Pericardium fibroblast (primary cell): ENCODE results near the gene GAGE1. TPM values are rescaled to one million over a fixed set of nuclear protein-coding genes. Genes with fewer than 3 reads are reported as not detected.

ENCODE experiments used
- total RNA-seq: library from RNA; depleted of rRNA; stranded (reverse); fragments of >200 nt; gene quantifications from 2 replicates; pipeline ENCODE4 v1.2.3, GENCODE V29; 2015

GAGE1 gene, protein sequence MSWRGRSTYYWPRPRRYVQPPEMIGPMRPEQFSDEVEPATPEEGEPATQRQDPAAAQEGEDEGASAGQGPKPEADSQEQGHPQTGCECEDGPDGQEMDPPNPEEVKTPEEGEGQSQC
- total RNA-seq, result not detected in 2 replicates

GRCh38 chrX:49598720-49599119 lies at the start of gene GAGE1:
Gene GAGE1, plus strand, starts transcription at chrX:49599020. Its CDS starts 1,155 bp downstream, at chrX:49600175.

DNA sequence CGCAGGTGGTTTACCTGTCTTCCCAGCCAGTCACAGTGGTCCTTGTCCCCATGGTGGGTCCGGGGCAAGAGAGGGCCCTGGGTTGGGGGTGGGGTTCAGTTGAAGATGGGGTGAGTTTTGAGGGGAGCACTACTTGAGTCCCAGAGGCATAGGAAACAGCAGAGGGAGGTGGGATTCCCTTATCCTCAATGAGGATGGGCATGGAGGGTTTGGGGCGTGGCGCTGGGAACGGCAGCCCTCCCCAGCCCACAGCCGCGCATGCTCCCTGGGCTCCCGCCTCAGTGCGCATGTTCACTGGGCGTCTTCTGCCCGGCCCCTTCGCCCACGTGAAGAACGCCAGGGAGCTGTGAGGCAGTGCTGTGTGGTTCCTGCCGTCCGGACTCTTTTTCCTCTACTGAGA lies 47.8 kb upstream of the GAGE1 start, which contains the start of gene GAGE12E:
Gene GAGE12E, plus strand, starts transcription at position 301 of the 400 bp plus-strand sequence. CDS start 1,155 bp downstream, outside the sequence.

GRCh38 chrX:49560542-49560941 lies 38.3 kb upstream of the GAGE1 start, which contains the start of gene GAGE12F:
Gene GAGE12F, plus strand, starts transcription at chrX:49560842. Its CDS starts 1,155 bp downstream, at chrX:49561997.

GRCh38 chrX:49570100-49570499 lies 28.7 kb upstream of the GAGE1 start, which contains the start of gene GAGE12G:
Gene GAGE12G, plus strand, starts transcription at chrX:49570400. Its CDS starts 1,155 bp downstream, at chrX:49571555.

GRCh38 chrX:49579649-49580048 lies 19.2 kb upstream of the GAGE1 start, which contains the start of gene GAGE12H:
Gene GAGE12H, plus strand, starts transcription at chrX:49579949. Its CDS starts 1,155 bp downstream, at chrX:49581104.

GRCh38 chrX:49589196-49589595 lies 9.6 kb upstream of the GAGE1 start, which contains the start of gene GAGE2A:
Gene GAGE2A, plus strand, starts transcription at chrX:49589496. Its CDS starts 1,155 bp downstream, at chrX:49590651.

Other genes with a start within 250 kb of the GAGE1 start
- gene GAGE12C, start 66.8 kb upstream of the GAGE1 start, total RNA-seq, result not detected in 2 replicates
- not detected in 2 replicates for gene GAGE12D, start 57.3 kb upstream of the GAGE1 start, total RNA-seq
- gene GAGE12E, start 47.7 kb upstream of the GAGE1 start, total RNA-seq, result not detected in 2 replicates
- not detected in 2 replicates for gene GAGE12F, start 38.2 kb upstream of the GAGE1 start, total RNA-seq
- gene GAGE12G, start 28.6 kb upstream of the GAGE1 start, total RNA-seq, result not detected in 2 replicates
- not detected in 2 replicates for gene GAGE12H, start 19.1 kb upstream of the GAGE1 start, total RNA-seq
- gene GAGE2A, start 9.5 kb upstream of the GAGE1 start, total RNA-seq, result not detected in 2 replicates
- not detected in 2 replicates for gene PAGE1, start 97.0 kb downstream of the GAGE1 start, total RNA-seq
- not detected in 2 replicates for gene PAGE4, start 230.3 kb downstream of the GAGE1 start, total RNA-seq